HepG2 (cell line): ENCODE measurements around the gene GGA2. TPM values are rescaled to one million over a fixed set of nuclear protein-coding genes. Genes with fewer than 3 reads are reported as not detected.

ENCODE experiments used
- ATAC-seq: fragments of 200-7000 bp; cut with Tn5 transposase; 3 replicates; pipeline ENCODE4 v1.9.1; 2020; ENCODE audit warnings: mild to moderate bottlenecking, moderate library complexity
- BruUV-seq: library from RNA; stranded (reverse); fragments of 400-500 nt; replicated peaks from 2 replicates; lab custom pipeline; 2021; lab: Mats Ljungman, UMichigan
- CTCF ChIA-PET: fragments of 300-600 bp; formaldehyde crosslinking; extraction: SDS; loops from one replicate; lab custom pipeline; 2021; ENCODE audit warnings: low total read pairs, inconsistent platforms, low intra/inter-chr PET ratio; lab: Yijun Ruan, JAX
- POLR2A ChIA-PET: fragments of 350-600 bp; sonication (Branson Sonifier 250); formaldehyde crosslinking; loops from one replicate; lab custom pipeline; 2020; ENCODE audit warnings: antibody characterized with exemption, inconsistent platforms; lab: Yijun Ruan, JAX
- DNase-seq: peaks from one replicate; pipeline ENCODE4 v3.0.0-alpha.2; 2015; ENCODE audit warnings: low spot score
- FAIRE-seq: peaks from 3 replicates; lab custom pipeline; 2011; peaks lifted over from hg19 to GRCh38; lab: Jason Lieb, UNC
- H2AFZ ChIP-seq: one replicate; pipeline ENCODE4 v1.6.1; 2011; ENCODE audit warnings: low read length, inconsistent platforms
- H3K27ac ChIP-seq: fragments of 300-600 bp; 3 replicates; pipeline ENCODE4 v1.8.0; 2011; ENCODE audit warnings: mixed run types, mild to moderate bottlenecking, mixed read lengths, low read length, inconsistent platforms; ENCODE audit not compliant: insufficient read depth; ENCODE audit errors: extremely low read length
- H3K27me3 ChIP-seq, 2 experiments: fragments of 200-600 bp in 1 of 2; 2 replicates in 1 of 2; 3 replicates in 1 of 2; pipeline versions ENCODE4 v1.6.0 to v1.8.0; 2011; ENCODE audit warnings: low read length in 2 of 2, mild to moderate bottlenecking in 2 of 2, moderate library complexity in 2 of 2, inconsistent platforms in 1 of 2; ENCODE audit not compliant: insufficient read depth in 2 of 2, control insufficient read depth in 1 of 2
- H3K36me3 ChIP-seq, 2 experiments: fragments of 200-600 bp in 1 of 2; replicated peaks in 1 of 2; 2 replicates in 1 of 2; 3 replicates in 1 of 2; pipeline versions ENCODE4 v1.5.1 to v1.8.0; 2011; ENCODE audit warnings: low read length in 2 of 2, inconsistent platforms in 1 of 2; ENCODE audit not compliant: insufficient read depth in 2 of 2, control insufficient read depth in 1 of 2
- H3K4me1 ChIP-seq: 2 replicates; pipeline ENCODE4 v1.5.1; 2012; ENCODE audit warnings: low read length, inconsistent platforms; ENCODE audit not compliant: insufficient read depth
- H3K4me2 ChIP-seq: 2 replicates; pipeline ENCODE4 v1.6.0; 2011; ENCODE audit warnings: low read depth, low read length, inconsistent platforms
- H3K4me3 ChIP-seq, 3 experiments: fragments of 200-600 bp in 1 of 3; sonication (generic), shearing (Covaris generic) in 1 of 3; replicated peaks in 1 of 3; 2 replicates each; pipeline ENCODE4 v1.5.1; 2011 to 2016; ENCODE audit warnings: low read length in 3 of 3, inconsistent platforms in 2 of 3, low read depth in 2 of 3, mild to moderate bottlenecking in 2 of 3, control low read depth in 1 of 3, mixed read lengths in 1 of 3; ENCODE audit not compliant: insufficient read depth in 1 of 3
- H3K79me2 ChIP-seq: one replicate; pipeline ENCODE4 v1.6.1; 2011; ENCODE audit warnings: low read length, inconsistent platforms; ENCODE audit not compliant: insufficient read depth
- H3K9ac ChIP-seq: 2 replicates; pipeline ENCODE4 v1.6.0; 2011; ENCODE audit warnings: mild to moderate bottlenecking, low read depth, low read length, inconsistent platforms; ENCODE audit not compliant: insufficient read depth
- H3K9me3 ChIP-seq: 2 replicates; pipeline ENCODE4 v1.5.1; 2012; ENCODE audit warnings: mild to moderate bottlenecking, low read length
- H4K20me1 ChIP-seq: 2 replicates; pipeline ENCODE4 v1.6.0; 2011; ENCODE audit warnings: inconsistent platforms, mild to moderate bottlenecking, low read length, moderate library complexity; ENCODE audit not compliant: insufficient read depth
- ATF5 ChIP-seq: sonication (generic); formaldehyde crosslinking; IDR thresholded peaks from 2 replicates; pipeline ENCODE4 v1.4.0; 2020; ENCODE audit warnings: mild to moderate bottlenecking, low read depth, missing genetic modification reagents
- CHD4 ChIP-seq: fragments of 200-600 bp; sonication (generic); IDR thresholded peaks from 2 replicates; pipeline ENCODE4 v1.7.0; 2017; ENCODE audit warnings: mild to moderate bottlenecking, low read length, borderline replicate concordance
- CREB1 ChIP-seq, 2 experiments: fragments of 450-650 bp in 1 of 2; IDR thresholded peaks; 2 replicates each; pipeline ENCODE4 v1.6.1; 2016 to 2017; ENCODE audit warnings: control low read depth in 1 of 2, mild to moderate bottlenecking in 1 of 2, missing compliant biosample characterization in 1 of 2, missing genetic modification characterization in 1 of 2
- E2F1 ChIP-seq: sonication (generic); formaldehyde crosslinking; IDR thresholded peaks from 2 replicates; pipeline ENCODE4 v1.5.0; 2020; ENCODE audit warnings: missing genetic modification reagents
- JARID2 ChIP-seq: sonication (generic); formaldehyde crosslinking; IDR thresholded peaks from 2 replicates; pipeline ENCODE4 v1.8.1; 2023; ENCODE audit warnings: missing genetic modification reagents, inconsistent platforms; ENCODE audit not compliant: insufficient replicate concordance
- MED8 ChIP-seq: sonication (generic); formaldehyde crosslinking; IDR thresholded peaks from 2 replicates; pipeline ENCODE4 v1.8.1; 2023; ENCODE audit warnings: mild to moderate bottlenecking, missing genetic modification reagents; ENCODE audit not compliant: insufficient replicate concordance
- MNT ChIP-seq: fragments of 450-650 bp; IDR thresholded peaks from 2 replicates; pipeline ENCODE4 v1.6.1; 2016
- PATZ1 ChIP-seq: sonication (generic); formaldehyde crosslinking; IDR thresholded peaks from 2 replicates; pipeline ENCODE4 v1.4.0; 2020; ENCODE audit warnings: missing genetic modification reagents
- PAWR ChIP-seq: sonication (generic); formaldehyde crosslinking; IDR thresholded peaks from 2 replicates; pipeline ENCODE4 v1.4.0; 2020; ENCODE audit warnings: missing genetic modification reagents, mild to moderate bottlenecking, borderline replicate concordance
- PCBP1 ChIP-seq: fragments of 200-400 bp; formaldehyde crosslinking; IDR thresholded peaks from 2 replicates; pipeline ENCODE4 v1.6.1; 2017; ENCODE audit warnings: mild to moderate bottlenecking, low read depth, low read length, borderline replicate concordance
- TBL1XR1 ChIP-seq: fragments of 150-350 bp; IDR thresholded peaks from 2 replicates; pipeline ENCODE4 v1.6.1; 2014; ENCODE audit warnings: borderline replicate concordance, low read length; ENCODE audit not compliant: partially characterized antibody
- ZBTB3 ChIP-seq: sonication (generic); formaldehyde crosslinking; IDR thresholded peaks from 2 replicates; pipeline ENCODE4 v1.4.0; 2020; ENCODE audit warnings: low read depth, mild to moderate bottlenecking, moderate library complexity, missing genetic modification reagents, borderline replicate concordance
- ZNF383 ChIP-seq: sonication (generic); formaldehyde crosslinking; IDR thresholded peaks from 2 replicates; pipeline ENCODE4 v1.4.0; 2020; ENCODE audit warnings: missing genetic modification reagents, mild to moderate bottlenecking, borderline replicate concordance
- ZNF432 ChIP-seq: sonication (generic); formaldehyde crosslinking; IDR thresholded peaks from 2 replicates; pipeline ENCODE4 v1.5.0; 2020; ENCODE audit warnings: missing genetic modification reagents, mild to moderate bottlenecking, borderline replicate concordance
- ZNF567 ChIP-seq: sonication (generic); formaldehyde crosslinking; IDR thresholded peaks from 2 replicates; pipeline ENCODE4 v1.8.1; 2023; ENCODE audit warnings: mild to moderate bottlenecking, missing genetic modification reagents, borderline replicate concordance
- ZNF652 ChIP-seq: IDR thresholded peaks from 2 replicates; pipeline ENCODE4 v1.6.1; 2016; ENCODE audit warnings: low read depth, borderline replicate concordance
- ZNF782 ChIP-seq: sonication (generic); formaldehyde crosslinking; IDR thresholded peaks from 2 replicates; pipeline ENCODE4 v1.4.0; 2020; ENCODE audit warnings: missing genetic modification reagents, mild to moderate bottlenecking, borderline replicate concordance
- ZNF883 ChIP-seq: sonication (generic); formaldehyde crosslinking; IDR thresholded peaks from 2 replicates; pipeline ENCODE4 v1.5.1; 2020; ENCODE audit warnings: mild to moderate bottlenecking, missing genetic modification reagents; ENCODE audit errors: not compliant biosample characterization
- WGBS: methylation state at CpG from one replicate; pipeline ENCODE4 v1.1.6; 2017; ENCODE audit warnings: low lambda C conversion rate; 5-methylcytosine and 5-hydroxymethylcytosine counted together
- in situ Hi-C: cut with HindIII; loops from 2 replicates; pipeline ENCODE4 v1.10.0; 2017; ENCODE audit warnings: low pct_unique_long_range_greater_than_20kb; ENCODE audit not compliant: extremely low pct_ligation_motif_present
- intact Hi-C: fragments of 100-400 bp; cut with micrococcal nuclease; formaldehyde crosslinking; loops from one replicate; pipeline ENCODE4 v1.10.0; 2022; ENCODE audit not compliant: unreplicated experiment
- polyA plus RNA-seq, 8 experiments: library from polyadenylated mRNA; depleted of rRNA in 3 of 8; stranded (reverse) in 7 of 8; unstranded in 1 of 8; fragments of >200 nt; fragmentation: Illumina TruSeq in 4 of 8; extraction: Trizol in 4 of 8; gene quantifications; 2 replicates each; pipeline versions ENCODE4 v1.2.1 to v1.2.3, GENCODE V29; 2011 to 2016; ENCODE audit warnings: low read depth in 4 of 8, missing spikeins in 1 of 8, mixed read lengths in 1 of 8; ENCODE audit not compliant: insufficient read depth in 1 of 8
- total RNA-seq, 5 experiments: library from RNA; depleted of rRNA; stranded (reverse); fragments of >200 nt; fragmentation: Illumina TruSeq; extraction: Trizol; gene quantifications; 2 replicates each; pipeline ENCODE4 v1.2.3, GENCODE V29; 2016; ENCODE audit warnings: low read depth in 1 of 5

Gene GGA2
- total and polyA plus RNA-seq, 2 of the 13 experiments (the other 11 are each of a cell fraction or from before 2014, with no cell fraction given) = 51.5 to 69.8 TPM

- CTCF ChIA-PET = no interaction called here
- ATAC-seq = peak; percentile 6
- TF ChIP-seq ZNF782 (no peak), MED8 (CRISPR knock-in tag) (no peak), ZNF432 (CRISPR knock-in tag) (no peak), TBL1XR1 (peak; percentile 10), ZNF567 (CRISPR knock-in tag) (no peak), CREB1 (IDR thresholded peaks at IDR 0.05) (no peak), CREB1 (CRISPR knock-in tag; IDR thresholded peaks at IDR 0.05) (no peak), PATZ1 (CRISPR knock-in tag) (no peak), PCBP1 (no peak), ZNF652 (CRISPR knock-in tag) (peak; percentile 39), PAWR (CRISPR knock-in tag) (0 out of 2 replicates have a peak, but pooled peaks have one; percentile 47), ZNF883 (CRISPR knock-in tag) (no peak), ZNF383 (CRISPR knock-in tag) (0 out of 2 replicates have a peak, but pooled peaks have one; percentile 44), ATF5 (CRISPR knock-in tag) (peak; percentile 25; the same call in 1 of the 2 replicates), MNT (0 out of 2 replicates have a peak, but pooled peaks have one; percentile 20), JARID2 (no peak), ZBTB3 (CRISPR knock-in tag) (0 out of 2 replicates have a peak, but pooled peaks have one; percentile 35), E2F1 (0 out of 2 replicates have a peak, but pooled peaks have one; percentile 1), CHD4 (no peak)
Observed at GRCh38 chr16:23509782-23510163, 521 bp downstream of the GGA2 start.

More at GRCh38 chr16:23509782-23510163, 521 bp downstream of the GGA2 start:
- Histone ChIP-seq H3K36me3 (0 out of 5 replicates have a peak, but pooled peaks cover 0 to 17% of the 10 kb centered on the region in 2 experiments), H3K4me3 (peak overlapping the region; percentile 75 to 92 (median 91)), H3K27me3 (no peaks in the 10 kb centered on the region; a peak in 1 of 5 replicates), H3K27ac (peak overlapping the region; percentile 74), H3K4me1 (peaks cover 81% of the 10 kb centered on the region), H2AFZ (no peak overlapping the region), H3K4me2 (peak overlapping the region; percentile 98), H4K20me1 (peaks cover 42% of the 10 kb centered on the region), H3K79me2 (peaks cover 54% of the 10 kb centered on the region), H3K9ac (peak overlapping the region; percentile 96), H3K9me3 (no peaks in the 10 kb centered on the region)
- in situ Hi-C loops = no loop called here
- POLR2A ChIA-PET = interaction anchor here (0.8 to 2.8 kb wide), 6 partner anchors 17 to 134 kb away, joined by 3 to 24 read pairs (median 4); partner anchors contain the start of genes EARS2 and UBFD1
- intact Hi-C loops = loop anchor here (1.0 to 2.0 kb wide), 2 partner anchors 31 to 48 kb away; partner anchors contain the start of genes EARS2 and UBFD1
- DNase-seq = no peak
- 1% methylated on average over 14 of the region's 17 CpGs for WGBS
- FAIRE-seq = no peak
- BruUV-seq = no TSS peak
